ENCODE measurements around the gene TWIST1. TPM values are rescaled to one million over a fixed set of nuclear protein-coding genes. Genes with fewer than 3 reads are reported as not detected.

TWIST1 gene
- polyA plus RNA-seq, 1 of the 3 experiments (the other 2 are of a cell fraction) = 170 TPM

- Histone ChIP-seq H2AFZ (ENCODE audit: low read depth) (no peak overlapping the region), H3K4me2 (no peak overlapping the region), H3K9me3 (peaks cover 4% of the 10 kb centered on the region; the same call in 1 of the 2 replicates), H3K4me3 (ENCODE audit: low read depth in 2 of 2, low read length in 1 of 2) (no peak overlapping the region), H3K4me1 (ENCODE audit: control insufficient read depth in 1 of 2, insufficient read depth in 2 of 2, low read depth in 1 of 2, low read length in 1 of 2) (peaks cover 47 to 66% of the 10 kb centered on the region in 2 experiments), H3K27me3 (ENCODE audit: insufficient read depth) (no peaks in the 10 kb centered on the region), H3K9ac (peak overlapping the region; percentile 5; the same call in 1 of the 2 replicates), H3K36me3 (replicated peaks in 1 of 2; ENCODE audit: control insufficient read depth in 1 of 2, insufficient read depth in 2 of 2, low read length in 1 of 2) (peaks cover 24 to 43% of the 10 kb centered on the region in 2 experiments), H3K27ac (ENCODE audit: low read depth in 2 of 2, low read length in 1 of 2) (peak overlapping the region; percentile 70 to 100), H3K79me2 (ENCODE audit: insufficient read depth) (peaks cover 94% of the 10 kb centered on the region), H3K9me2 (no peaks in the 10 kb centered on the region), H3F3A (replicated peaks; ENCODE audit: insufficient read depth) (peaks cover 19% of the 10 kb centered on the region), H4K20me1 (ENCODE audit: insufficient read depth) (no peaks in the 10 kb centered on the region)
- ChIA-PET POLR2A (interaction anchor here (0.6 to 2.4 kb wide), 3 partner anchors 14 to 30 kb away, joined by 6 to 12 read pairs (median 6); partner anchors contain the start of gene TWIST1), CTCF (interaction anchor here (0.6 to 4.1 kb wide), 4 partner anchors 198 to 500 kb away, joined by 3 to 17 read pairs (median 3); no protein-coding TSS in a partner anchor)
- DNase-seq = no peak
- 45% methylated on average over 6 of the region's 6 CpGs for WGBS (ENCODE audit: low lambda C conversion rate)
- TF ChIP-seq EP300 (IDR thresholded peaks at IDR 0.05; ENCODE audit: borderline replicate concordance in 1 of 2, low read depth in 1 of 2, low read length in 1 of 2) (0 out of 4 replicates have a peak, but pooled peaks of 1 of the 2 experiments have one; percentile 7), RCOR1 (IDR thresholded peaks at IDR 0.05; ENCODE audit: low read length) (no peak), ELF1 (IDR thresholded peaks at IDR 0.05) (no peak), JUND (IDR thresholded peaks at IDR 0.05) (no peak), NFIC (IDR thresholded peaks at IDR 0.05; ENCODE audit: borderline replicate concordance) (peak; percentile 9; the same call in 1 of the 2 replicates), ZBTB33 (IDR thresholded peaks at IDR 0.05; ENCODE audit: borderline replicate concordance, low read depth) (no peak), MEF2A (IDR thresholded peaks at IDR 0.05; ENCODE audit: borderline replicate concordance, low read depth) (no peak), TAF1 (IDR thresholded peaks at IDR 0.05; ENCODE audit: borderline replicate concordance, low read depth, low read length) (no peak), TCF12 (IDR thresholded peaks at IDR 0.05) (no peak), FOXJ3 (CRISPR knock-in tag; IDR thresholded peaks at IDR 0.05) (no peak)
Observed at GRCh38 chr7:19091550-19092200, 25.8 kb downstream of the TWIST1 start.

GRCh38 chr7:19090526-19090925 lies 26.9 kb downstream of the TWIST1 start:
- ChIA-PET CTCF (interaction anchor here (0.7 to 4.1 kb wide), 11 partner anchors 20 to 499 kb away, joined by 3 to 17 read pairs (median 3); no protein-coding TSS in a partner anchor), POLR2A (interaction anchor here (0.7 to 2.4 kb wide), 8 partner anchors 10 to 266 kb away, joined by 3 to 12 read pairs (median 4); partner anchors contain the start of gene TWIST1)
- H3F3A ChIP-seq (replicated peaks; ENCODE audit: insufficient read depth) = peaks cover 19% of the 10 kb centered on the region
- no peak for DNase-seq
- H3K9ac ChIP-seq = peak overlapping the region; percentile 5; the same call in 1 of the 2 replicates
- H4K20me1 ChIP-seq (ENCODE audit: insufficient read depth) = no peaks in the 10 kb centered on the region
- H3K79me2 ChIP-seq (ENCODE audit: insufficient read depth) = peaks cover 94% of the 10 kb centered on the region
- H3K36me3 ChIP-seq (replicated peaks in 1 of 2; ENCODE audit: control insufficient read depth in 1 of 2, insufficient read depth in 2 of 2, low read length in 1 of 2) = peaks cover 33 to 40% of the 10 kb centered on the region in 2 experiments
- H3K4me2 ChIP-seq = peak overlapping the region; percentile 56
- no peaks in the 10 kb centered on the region for H3K9me2 ChIP-seq
- peak overlapping the region; percentile 70 to 100 for H3K27ac ChIP-seq (ENCODE audit: low read depth in 2 of 2, low read length in 1 of 2)
- 13% methylated on average over 2 of the region's 2 CpGs for WGBS (ENCODE audit: low lambda C conversion rate)
- H3K4me1 ChIP-seq (ENCODE audit: control insufficient read depth in 1 of 2, insufficient read depth in 2 of 2, low read depth in 1 of 2, low read length in 1 of 2) = peaks cover 36 to 55% of the 10 kb centered on the region in 2 experiments
- peak overlapping the region; percentile 14; the same call in 1 of the 2 replicates for H2AFZ ChIP-seq (ENCODE audit: low read depth)
- H3K9me3 ChIP-seq = peaks cover 11% of the 10 kb centered on the region
- no peak overlapping the region for H3K4me3 ChIP-seq (ENCODE audit: low read depth in 2 of 2, low read length in 1 of 2)
- H3K27me3 ChIP-seq (ENCODE audit: insufficient read depth) = no peaks in the 10 kb centered on the region
- TF ChIP-seq ZBTB33 (IDR thresholded peaks at IDR 0.05; ENCODE audit: borderline replicate concordance, low read depth) (no peak), JUND (IDR thresholded peaks at IDR 0.05) (peak; percentile 68), CHD2 (IDR thresholded peaks at IDR 0.05; ENCODE audit: low read length, partially characterized antibody) (peak; percentile 2), MEF2A (IDR thresholded peaks at IDR 0.05; ENCODE audit: borderline replicate concordance, low read depth) (no peak), TCF12 (IDR thresholded peaks at IDR 0.05) (peak; percentile 56; the same call in 1 of the 2 replicates), EP300 (IDR thresholded peaks at IDR 0.05; ENCODE audit: borderline replicate concordance in 1 of 2, low read depth in 1 of 2, low read length in 1 of 2) (peak in 1 of 2 experiments; percentile 43; a peak in 1 of 4 replicates), GATA2 (CRISPR knock-in tag; IDR thresholded peaks at IDR 0.05) (no peak), FOSL2 (IDR thresholded peaks at IDR 0.05; ENCODE audit: borderline replicate concordance, low read depth) (peak; percentile 74)

All from SK-N-SH (cell line).